IMR-90 (cell line): ENCODE results near the gene GTPBP4. TPM values are rescaled to one million over a fixed set of nuclear protein-coding genes. Genes with fewer than 3 reads are reported as not detected.

Experiments used
- ATAC-seq: fragments of 200-7000 bp; cut with Tn5 transposase; 2 replicates; pipeline ENCODE4 v1.9.1; 2020; ENCODE audit warnings: low read depth, mild to moderate bottlenecking, moderate library complexity
- BruUV-seq: library from RNA; stranded (reverse); fragments of 400-500 nt; replicated peaks from 2 replicates; lab custom pipeline; 2021; lab: Mats Ljungman, UMichigan
- CTCF ChIA-PET: fragments of 300-600 bp; formaldehyde crosslinking; extraction: SDS; loops from one replicate; lab custom pipeline; 2021; ENCODE audit warnings: antibody characterized with exemption; lab: Yijun Ruan, JAX
- POLR2A ChIA-PET: fragments of 300-600 bp; sonication (Branson Sonifier 250); formaldehyde crosslinking; loops from one replicate; lab custom pipeline; 2022; ENCODE audit warnings: antibody characterized with exemption; ENCODE audit not compliant: unreplicated experiment; lab: Charles Lee
- DNase-seq: peaks from one replicate; pipeline ENCODE4 v3.0.0; 2013
- H2AFZ ChIP-seq: replicated peaks from 2 replicates; pipeline ENCODE3; 2013; ENCODE audit warnings: low read length, mild to moderate bottlenecking; ENCODE audit not compliant: poor library complexity
- H2AK5ac ChIP-seq: 2 replicates; pipeline ENCODE4 v1.6.1; 2013; ENCODE audit warnings: low read depth, low read length, inconsistent platforms
- H2AK9ac ChIP-seq: replicated peaks from 2 replicates; pipeline ENCODE3; 2013; ENCODE audit warnings: mild to moderate bottlenecking, low read depth, low read length, moderate library complexity; ENCODE audit not compliant: poor library complexity
- H2BK120ac ChIP-seq: 2 replicates; pipeline ENCODE4 v1.6.1; 2013; ENCODE audit warnings: low read depth, low read length, inconsistent platforms
- H2BK15ac ChIP-seq: 3 replicates; pipeline ENCODE4 v1.6.1; 2013; ENCODE audit warnings: low read depth, low read length, inconsistent platforms
- H2BK20ac ChIP-seq: 2 replicates; pipeline ENCODE4 v1.6.1; 2013; ENCODE audit warnings: low read depth, mild to moderate bottlenecking, inconsistent platforms, low read length, moderate library complexity
- H2BK5ac ChIP-seq: 2 replicates; pipeline ENCODE4 v1.6.1; 2013; ENCODE audit warnings: mild to moderate bottlenecking, low read depth, low read length, inconsistent platforms; ENCODE audit not compliant: poor library complexity, severe bottlenecking
- H3K14ac ChIP-seq: replicated peaks from 2 replicates; pipeline ENCODE4 v1.6.1; 2013; ENCODE audit warnings: low read depth, low read length, inconsistent platforms
- H3K18ac ChIP-seq: 2 replicates; pipeline ENCODE4 v1.6.1; 2013; ENCODE audit warnings: low read depth, low read length, control low read depth
- H3K23ac ChIP-seq: 2 replicates; pipeline ENCODE4 v1.6.1; 2013; ENCODE audit warnings: low read depth, low read length, inconsistent platforms
- H3K27ac ChIP-seq: 2 replicates; pipeline ENCODE4 v1.5.1; 2013; ENCODE audit warnings: mild to moderate bottlenecking, control low read depth, low read length; ENCODE audit not compliant: insufficient read depth
- H3K27me3 ChIP-seq: 2 replicates; pipeline ENCODE4 v1.6.1; 2013; ENCODE audit warnings: low read length; ENCODE audit not compliant: control insufficient read depth, insufficient read depth
- H3K36me3 ChIP-seq: 2 replicates; pipeline ENCODE4 v1.6.1; 2013; ENCODE audit warnings: low read length, mixed read lengths; ENCODE audit not compliant: control insufficient read depth, insufficient read depth
- H3K4ac ChIP-seq: 2 replicates; pipeline ENCODE4 v1.6.1; 2013; ENCODE audit warnings: low read depth, low read length, inconsistent platforms
- H3K4me1 ChIP-seq: 2 replicates; pipeline ENCODE4 v1.6.1; 2013; ENCODE audit warnings: low read length, mixed read lengths; ENCODE audit not compliant: control insufficient read depth, insufficient read depth
- H3K4me2 ChIP-seq: 2 replicates; pipeline ENCODE4 v1.6.1; 2013; ENCODE audit warnings: low read depth, mild to moderate bottlenecking, control low read depth, low read length, moderate library complexity
- H3K4me3 ChIP-seq: 2 replicates; pipeline ENCODE4 v1.5.1; 2013; ENCODE audit warnings: low read depth, mild to moderate bottlenecking, control low read depth, low read length, moderate library complexity; ENCODE audit not compliant: insufficient read depth
- H3K56ac ChIP-seq: 2 replicates; pipeline ENCODE4 v1.6.1; 2013; ENCODE audit warnings: low read length, inconsistent platforms; ENCODE audit not compliant: insufficient read depth; ENCODE audit errors: extremely low read depth
- H3K79me1 ChIP-seq, 2 experiments: 2 replicates each; pipeline ENCODE4 v1.6.1; 2013; ENCODE audit warnings: low read length in 2 of 2, inconsistent platforms in 1 of 2, low read depth in 1 of 2
- H3K9ac ChIP-seq: 2 replicates; pipeline ENCODE4 v1.6.1; 2013; ENCODE audit warnings: low read depth, low read length, control low read depth
- H3K9me1 ChIP-seq: 2 replicates; pipeline ENCODE4 v1.6.1; 2013; ENCODE audit warnings: low read length, inconsistent platforms; ENCODE audit not compliant: insufficient read depth
- H3K9me3 ChIP-seq: 2 replicates; pipeline ENCODE4 v1.6.1; 2013; ENCODE audit warnings: low read length; ENCODE audit not compliant: control insufficient read depth, insufficient read depth
- H4K20me1 ChIP-seq: 2 replicates; pipeline ENCODE4 v1.6.1; 2013; ENCODE audit warnings: low read length, inconsistent platforms; ENCODE audit not compliant: insufficient read depth
- H4K5ac ChIP-seq: 2 replicates; pipeline ENCODE4 v1.6.1; 2013; ENCODE audit warnings: mild to moderate bottlenecking, low read depth, low read length, control low read depth
- H4K8ac ChIP-seq, 2 experiments: 2 replicates each; pipeline ENCODE4 v1.6.1; 2013; ENCODE audit warnings: low read depth in 2 of 2, low read length in 2 of 2, control low read depth in 1 of 2, inconsistent platforms in 1 of 2
- H4K91ac ChIP-seq: 2 replicates; pipeline ENCODE4 v1.6.1; 2013; ENCODE audit warnings: low read depth, low read length, inconsistent platforms; ENCODE audit not compliant: insufficient read depth
- BHLHE40 ChIP-seq: fragments of 150-350 bp; IDR thresholded peaks from 2 replicates; pipeline ENCODE4 v1.6.1; 2016; ENCODE audit warnings: mild to moderate bottlenecking, low read depth, low read length
- CEBPB ChIP-seq: IDR thresholded peaks from 2 replicates; pipeline ENCODE4 v1.6.1; 2012; ENCODE audit warnings: low read depth, low read length, improper control_type of control experiment
- CHD1 ChIP-seq: IDR thresholded peaks from 2 replicates; pipeline ENCODE4 v1.6.1; 2012; ENCODE audit warnings: low read depth, low read length, improper control_type of control experiment
- POLR2A ChIP-seq: IDR thresholded peaks from 2 replicates; pipeline ENCODE4 v1.6.1; 2012; ENCODE audit warnings: mild to moderate bottlenecking, low read depth, low read length
- RCOR1 ChIP-seq: IDR thresholded peaks from 2 replicates; pipeline ENCODE4 v1.6.1; 2012; ENCODE audit warnings: mild to moderate bottlenecking, low read length, improper control_type of control experiment; ENCODE audit not compliant: insufficient replicate concordance
- WGBS, 2 experiments: methylation state at CpG; one replicate each; pipeline versions ENCODE4 v1.1.5 to v1.1.7; 2013; ENCODE audit warnings: missing lambda C conversion rate in 2 of 2; ENCODE audit not compliant: insufficient read length in 1 of 2; ENCODE audit errors: extremely low coverage in 2 of 2; 5-methylcytosine and 5-hydroxymethylcytosine counted together
- dilution Hi-C: fragments of 300-500 bp; cut with HindIII; formaldehyde crosslinking; loops from one replicate; pipeline ENCODE4 v1.14.3; 2018; ENCODE audit warnings: low sequenced_read_pairs; ENCODE audit not compliant: unreplicated experiment
- in situ Hi-C: fragments of 300-500 bp; cut with MboI; formaldehyde crosslinking; loops from 3 replicates; pipeline ENCODE4 v1.14.3; 2019; ENCODE audit warnings: low sequenced_read_pairs, inconsistent platforms, mixed read lengths
- intact Hi-C: fragments of 100-400 bp; cut with micrococcal nuclease; formaldehyde crosslinking; loops from 2 replicates; pipeline ENCODE4 v1.10.0; 2022
- polyA plus RNA-seq, 3 experiments: library from polyadenylated mRNA; depleted of rRNA; stranded (reverse); fragments of >200 nt; gene quantifications; 2 replicates each; pipeline ENCODE4 v1.2.3, GENCODE V29; 2012; ENCODE audit warnings: low replicate concordance in 1 of 3
- total RNA-seq: library from RNA; depleted of rRNA; stranded (reverse); fragments of >200 nt; gene quantifications from 2 replicates; pipeline ENCODE4 v1.2.3, GENCODE V29; 2012
- TF ChIP-seq, protein P1 (sequence below): fragments of 150-350 bp; IDR thresholded peaks from 2 replicates; pipeline ENCODE4 v1.6.1; 2017; ENCODE audit warnings: mild to moderate bottlenecking, antibody characterized with exemption, low read length, low read depth

GTPBP4 gene
- total and polyA plus RNA-seq, 2 of the 4 experiments (the other 2 are of a cell fraction) = 46.2 to 48.6 TPM

DNA sequence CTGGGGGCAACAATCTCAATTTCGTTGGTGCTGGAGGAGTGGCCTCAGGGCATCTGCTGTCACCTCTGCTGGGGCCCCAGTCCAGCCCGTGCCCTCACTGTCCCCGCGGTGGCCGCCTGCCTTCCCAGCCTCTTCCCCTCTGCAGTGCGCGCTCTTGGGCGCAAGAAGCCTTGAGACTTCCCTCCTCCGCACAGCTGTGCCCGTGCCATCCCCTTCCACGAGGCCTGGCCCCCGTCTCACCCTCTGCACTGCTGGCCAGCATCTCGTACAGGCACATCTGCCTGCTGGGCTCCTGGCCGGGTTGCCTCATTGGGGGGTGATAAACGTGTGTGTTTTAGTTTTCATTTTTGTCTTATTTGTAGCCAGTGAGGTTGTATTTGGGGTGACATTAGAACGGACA, 23.5 kb downstream of the GTPBP4 start:
- Histone ChIP-seq H2BK20ac (no peak overlapping the region), H3K9me1 (no peaks in the 10 kb centered on the region; the same call in 1 of the 2 replicates), H4K91ac (no peak overlapping the region), H3K36me3 (peaks cover 65% of the 10 kb centered on the region), H3K14ac (no peak overlapping the region), H4K5ac (no peak overlapping the region), H2BK120ac (no peak overlapping the region), H2AK5ac (no peak overlapping the region), H3K23ac (no peak overlapping the region), H2BK15ac (no peak overlapping the region), H3K27me3 (no peaks in the 10 kb centered on the region), H3K27ac (no peak overlapping the region), H3K4ac (no peak overlapping the region), H3K56ac (no peak overlapping the region), H4K8ac (no peak overlapping the region), H3K4me1 (no peaks in the 10 kb centered on the region), H4K20me1 (peaks cover 11% of the 10 kb centered on the region), H2BK5ac (no peak overlapping the region), H3K4me3 (no peak overlapping the region), H3K79me1 (peaks cover 19 to 38% of the 10 kb centered on the region in 2 experiments), H2AK9ac (no peak overlapping the region), H3K9me3 (no peaks in the 10 kb centered on the region), H3K9ac (no peak overlapping the region), H3K4me2 (no peak overlapping the region), H3K18ac (no peak overlapping the region), H2AFZ (no peak overlapping the region)
- DNase-seq = no peak
- TF ChIP-seq POLR2A (no peak), CEBPB (no peak), BHLHE40 (no peak), RCOR1 (no peak), CHD1 (no peak)
- TF ChIP-seq, protein P1, sequence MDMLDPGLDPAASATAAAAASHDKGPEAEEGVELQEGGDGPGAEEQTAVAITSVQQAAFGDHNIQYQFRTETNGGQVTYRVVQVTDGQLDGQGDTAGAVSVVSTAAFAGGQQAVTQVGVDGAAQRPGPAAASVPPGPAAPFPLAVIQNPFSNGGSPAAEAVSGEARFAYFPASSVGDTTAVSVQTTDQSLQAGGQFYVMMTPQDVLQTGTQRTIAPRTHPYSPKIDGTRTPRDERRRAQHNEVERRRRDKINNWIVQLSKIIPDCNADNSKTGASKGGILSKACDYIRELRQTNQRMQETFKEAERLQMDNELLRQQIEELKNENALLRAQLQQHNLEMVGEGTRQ = no peak
- CTCF ChIA-PET = no interaction called here
- ATAC-seq = no peak
- in situ Hi-C loops (no loop called here), intact Hi-C loops (no loop called here), dilution Hi-C loops (no loop called here)
- 100% methylated on average over 1 of the region's 16 CpGs; no CpG with 5 or more reads in 1 of the 2 experiments for WGBS, 2 experiments
- no TSS peak for BruUV-seq
- POLR2A ChIA-PET = no interaction called here
